Urinary bladder (tissue), 4 donors: ENCODE measurements around the gene HNRNPC. TPM values are rescaled to one million over a fixed set of nuclear protein-coding genes. Genes with fewer than 3 reads are reported as not detected.

Experiments used
- DNase-seq: peaks from one replicate; pipeline ENCODE4 v3.0.0-alpha.2; 2015; ENCODE audit errors: extremely low spot score
- H3K27ac ChIP-seq: one replicate; pipeline ENCODE4 v1.5.1; 2013; ENCODE audit warnings: low read depth, mild to moderate bottlenecking, moderate library complexity
- H3K36me3 ChIP-seq: one replicate; pipeline ENCODE4 v1.6.1; 2013; ENCODE audit warnings: mild to moderate bottlenecking, moderate library complexity; ENCODE audit not compliant: insufficient read depth
- H3K4me1 ChIP-seq: one replicate; pipeline ENCODE4 v1.6.1; 2013; ENCODE audit warnings: mild to moderate bottlenecking, moderate library complexity; ENCODE audit not compliant: insufficient read depth
- H3K4me3 ChIP-seq: one replicate; pipeline ENCODE4 v1.5.1; 2013; ENCODE audit warnings: low read depth, low read length
- WGBS: extraction: QIAGEN DNeasy Blood & Tissue Kit; methylation state at CpG from one replicate; pipeline ENCODE4 v1.1.7; 2013; 5-methylcytosine and 5-hydroxymethylcytosine counted together
- polyA plus RNA-seq: library from polyadenylated mRNA; stranded (reverse); fragments of 200-250 nt; gene quantifications from one replicate; pipeline ENCODE4 v1.2.3, GENCODE V29; 2013
- total RNA-seq: library from RNA; depleted of rRNA; stranded (reverse); fragments of >200 nt; gene quantifications from one replicate; pipeline ENCODE4 v1.2.3, GENCODE V29; 2014
- donor health status: healthy with polysubstance abuse.
- donor health status: healthy.

HNRNPC gene
- total and polyA plus RNA-seq, 2 donors: 476 to 504 TPM

DNA sequence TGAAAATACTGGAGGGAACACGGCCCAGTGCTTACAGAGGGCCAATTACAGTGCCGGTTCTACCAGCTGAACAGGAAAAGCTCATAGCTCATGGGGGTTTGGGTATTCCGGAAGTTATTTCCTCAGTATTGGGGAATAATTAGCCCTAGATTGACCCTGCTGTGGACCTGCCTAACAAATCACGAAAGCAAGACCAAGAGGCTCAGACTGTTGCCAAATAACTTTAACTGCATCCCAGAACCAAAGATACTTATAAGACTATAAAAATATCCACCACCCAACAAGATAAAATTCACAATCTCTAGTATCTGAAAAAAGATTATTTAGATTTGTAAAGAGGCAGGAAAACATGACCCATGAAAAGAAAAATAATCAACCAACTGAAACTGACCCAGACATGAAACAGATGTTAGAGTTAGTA is 105.4 kb downstream of the HNRNPC start:
- WGBS: 51% methylated on average over 4 of the region's 4 CpGs

DNA sequence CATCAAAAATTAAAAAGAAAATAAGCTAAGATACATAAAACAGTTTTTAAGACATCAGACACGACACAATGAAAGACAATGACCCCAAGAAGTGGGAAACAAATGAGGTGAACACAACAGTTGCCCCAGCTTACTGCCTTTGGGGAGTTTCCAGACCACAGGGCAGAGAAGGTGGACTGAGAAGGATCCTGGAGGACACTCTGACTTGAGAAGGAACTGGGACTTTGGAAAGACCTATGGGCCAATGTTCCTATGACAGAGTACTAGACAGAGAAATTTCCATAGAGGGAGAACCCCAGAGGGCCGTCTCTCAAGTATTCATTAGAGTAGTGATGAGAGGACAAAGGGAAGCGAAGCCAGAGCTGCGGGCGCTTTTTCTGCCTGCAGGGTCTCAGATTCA is 107.2 kb downstream of the HNRNPC start:
- WGBS: 75% methylated on average over 5 of the region's 5 CpGs
- Histone ChIP-seq H3K4me1 (no peaks in the 10 kb centered on the region), H3K27ac (no peak overlapping the region), H3K36me3 (no peaks in the 10 kb centered on the region), H3K4me3 (no peak overlapping the region)
- DNase-seq: no peak

More for the DNA sequence above, 105.4 kb downstream of the HNRNPC start:
- Histone ChIP-seq H3K4me1 (no peaks in the 10 kb centered on the region), H3K4me3 (no peak overlapping the region), H3K36me3 (no peaks in the 10 kb centered on the region), H3K27ac (no peak overlapping the region)
- peak; percentile 3 for DNase-seq

DNA sequence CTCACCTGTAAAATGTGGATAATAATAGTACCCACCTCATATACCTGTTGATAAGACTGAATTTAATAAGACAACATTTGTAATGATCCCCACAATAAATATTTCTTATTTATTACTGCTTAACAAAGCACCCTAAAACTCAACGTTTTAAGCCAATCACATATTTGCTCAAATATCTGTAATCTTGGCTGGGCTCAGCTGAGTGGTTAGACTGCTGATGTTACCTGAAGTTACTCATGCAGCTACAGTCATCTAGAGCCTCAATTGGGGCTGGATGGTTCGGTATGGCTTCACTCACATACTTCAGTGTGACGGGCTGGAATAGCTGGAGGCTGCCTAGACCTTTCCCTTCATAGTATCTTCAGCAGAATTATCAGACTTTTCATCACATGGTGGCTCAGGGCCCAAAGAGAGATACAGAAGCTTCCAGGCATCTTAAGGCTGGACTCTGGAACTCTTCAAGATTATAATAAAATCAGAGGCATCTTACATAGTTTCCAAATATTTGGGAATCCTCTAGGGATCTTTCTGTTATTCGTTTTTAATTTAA is 109.1 kb downstream of the HNRNPC start:
- DNase-seq: no peak
- H3K4me1 ChIP-seq: no peaks in the 10 kb centered on the region
- no peak overlapping the region for H3K27ac ChIP-seq
- WGBS: 60% methylated on average over 4 of the region's 4 CpGs
- no peaks in the 10 kb centered on the region for H3K36me3 ChIP-seq
- H3K4me3 ChIP-seq: no peak overlapping the region

Other genes with a start within 250 kb of the HNRNPC start
- 84.5 TPM for gene NDRG2, start 244.4 kb downstream of the HNRNPC start, total RNA-seq
- 272 TPM for gene NDRG2, start 244.4 kb downstream of the HNRNPC start, polyA plus RNA-seq
- not detected for gene TPPP2, start 239.2 kb downstream of the HNRNPC start, total RNA-seq
- gene TPPP2, start 239.2 kb downstream of the HNRNPC start, polyA plus RNA-seq: not detected
- gene RNASE13, start 234.6 kb downstream of the HNRNPC start, total RNA-seq: not detected
- gene RNASE13, start 234.6 kb downstream of the HNRNPC start, polyA plus RNA-seq: not detected
- gene RNASE7, start 227.1 kb downstream of the HNRNPC start, total RNA-seq: not detected
- gene RNASE7, start 227.1 kb downstream of the HNRNPC start, polyA plus RNA-seq: 0.06 TPM
- not detected for gene RNASE8, start 211.6 kb downstream of the HNRNPC start, total RNA-seq
- not detected for gene RNASE8, start 211.6 kb downstream of the HNRNPC start, polyA plus RNA-seq
- 43.9 TPM for gene ARHGEF40, start 199.1 kb downstream of the HNRNPC start, total RNA-seq
- gene ARHGEF40, start 199.1 kb downstream of the HNRNPC start, polyA plus RNA-seq: 27.9 TPM
- gene ZNF219, start 170.8 kb downstream of the HNRNPC start, total RNA-seq: 9.8 TPM
- gene ZNF219, start 170.8 kb downstream of the HNRNPC start, polyA plus RNA-seq: 67.1 TPM
- gene TMEM253, start 168.4 kb downstream of the HNRNPC start, total RNA-seq: 0.37 TPM
- gene TMEM253, start 168.4 kb downstream of the HNRNPC start, polyA plus RNA-seq: 0.42 TPM
- not detected for gene OR5AU1, start 113.4 kb downstream of the HNRNPC start, total RNA-seq
- gene OR5AU1, start 113.4 kb downstream of the HNRNPC start, polyA plus RNA-seq: not detected
- 0.48 TPM for gene RPGRIP1, start 10.6 kb upstream of the HNRNPC start, total RNA-seq
- 0.15 TPM for gene RPGRIP1, start 10.6 kb upstream of the HNRNPC start, polyA plus RNA-seq
- gene SUPT16H, start 114.6 kb upstream of the HNRNPC start, total RNA-seq: 66.0 TPM
- gene SUPT16H, start 114.6 kb upstream of the HNRNPC start, polyA plus RNA-seq: 62.6 TPM
- gene CHD8, start 186.7 kb upstream of the HNRNPC start, total RNA-seq: 65.3 TPM
- gene CHD8, start 186.7 kb upstream of the HNRNPC start, polyA plus RNA-seq: 29.9 TPM
- gene RAB2B, start 207.5 kb upstream of the HNRNPC start, total RNA-seq: 34.3 TPM
- 21.5 TPM for gene RAB2B, start 207.5 kb upstream of the HNRNPC start, polyA plus RNA-seq
- gene TOX4, start 207.8 kb upstream of the HNRNPC start, total RNA-seq: 25.9 TPM
- 46.5 TPM for gene TOX4, start 207.8 kb upstream of the HNRNPC start, polyA plus RNA-seq
- 64.4 TPM for gene METTL3, start 241.9 kb upstream of the HNRNPC start, total RNA-seq
- gene METTL3, start 241.9 kb upstream of the HNRNPC start, polyA plus RNA-seq: 36.0 TPM